Left colon (tissue), 2 donors: ENCODE results near the gene WDR87. TPM values are rescaled to one million over a fixed set of nuclear protein-coding genes. Genes with fewer than 3 reads are reported as not detected.
"Not testable (repeated sequence)": the region's sequence is repeated elsewhere in the genome, so short reads cannot be mapped to it uniquely, and the experiment has no call there.

Experiments used
- ATAC-seq: fragments of 200-7000 bp; cut with Tn5 transposase; one replicate; pipeline ENCODE4 v1.9.1; 2020; ENCODE audit warnings: mild to moderate bottlenecking, moderate library complexity
- DNase-seq, 2 donors: peaks; one replicate each; pipeline ENCODE4 v3.0.0-alpha.2; 2020
- intact Hi-C, 2 donors: fragments of 100-400 bp; cut with DNase I in 1 of 2; cut with micrococcal nuclease in 1 of 2; formaldehyde crosslinking; loops; one replicate each; pipeline versions ENCODE4 v1.11.2 to v1.14.0; 2022; cut with DNase I, micrococcal nuclease
- total RNA-seq, 2 donors: library from RNA; stranded (reverse); fragmentation: NEBNext Ultra II Directional; extraction: Animal tissue kit (Norgen Biotek cat#: 25700); gene quantifications; one replicate each; pipeline ENCODE4 v1.2.1, GENCODE V29; 2021
- donor health status: DM: no; HTN: no; CAD: no.
- donor health status: DM: yes; HTN: yes; CAD: no.

WDR87 gene
- total RNA-seq, 2 donors from 2014 or later: not detected

DNA sequence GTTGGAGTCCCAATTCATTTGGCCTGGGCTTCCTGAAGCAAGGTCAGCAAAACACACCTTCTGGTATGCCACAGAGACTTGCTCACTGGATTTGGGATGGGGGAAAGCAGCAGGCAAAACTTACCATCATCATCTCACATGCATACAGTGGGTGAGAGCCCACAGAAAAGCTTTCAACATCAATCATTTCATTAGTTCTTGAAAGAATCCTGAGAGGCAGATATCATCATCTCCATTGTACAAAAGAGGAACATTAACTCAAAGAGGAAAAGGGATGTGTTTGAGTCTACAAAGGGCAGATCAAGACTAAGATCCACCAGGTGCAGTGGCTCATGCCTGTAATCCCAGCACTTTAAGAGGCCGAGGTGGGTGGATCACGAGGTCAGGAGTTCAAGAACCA, 6.4 kb downstream of the WDR87 start:
- intact Hi-C loops: loop anchor here in 1 of 2 donors (10.0 kb wide), 1 partner anchor 195 kb away; no protein-coding TSS in a partner anchor
- no peak for DNase-seq
- ATAC-seq: no peak

- no peak for ATAC-seq
- intact Hi-C loops: no loop called here
Observed at GRCh38 chr19:37899453-37899852, 6.9 kb downstream of the WDR87 start.

GRCh38 chr19:37896180-37896579, 10.2 kb downstream of the WDR87 start:
- DNase-seq (no peak), ATAC-seq (no peak)
- intact Hi-C loops: no loop called here

More at GRCh38 chr19:37899453-37899852, 6.9 kb downstream of the WDR87 start:
- no peak for DNase-seq

GRCh38 chr19:37893845-37894575, 12.4 kb downstream of the WDR87 start:
- intact Hi-C loops: no loop called here
- ATAC-seq (peak; percentile 74), DNase-seq (no peak)

DNA sequence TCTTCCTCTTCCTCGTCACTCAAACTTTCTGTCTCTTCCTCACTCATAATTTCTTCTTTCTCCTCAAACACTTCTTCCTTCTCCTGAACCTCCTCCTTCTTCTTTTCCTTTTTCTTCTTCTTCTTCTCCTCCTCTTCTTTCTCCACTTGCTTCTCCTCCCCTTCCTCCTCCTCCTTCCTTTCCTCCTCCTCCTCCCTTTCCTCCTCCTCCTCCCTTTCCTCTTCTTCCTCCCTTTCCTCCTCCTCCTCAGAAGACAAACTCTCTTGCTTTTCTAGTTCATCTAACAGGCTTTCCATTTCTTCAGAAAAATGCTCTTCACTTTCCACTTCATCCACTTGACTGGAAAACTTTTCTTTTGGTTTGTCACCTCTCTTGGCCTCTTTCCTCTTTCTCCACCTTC, 19.8 kb downstream of the WDR87 start:
- intact Hi-C loops: no loop called here
- no peak for DNase-seq
- ATAC-seq: no peak

DNA sequence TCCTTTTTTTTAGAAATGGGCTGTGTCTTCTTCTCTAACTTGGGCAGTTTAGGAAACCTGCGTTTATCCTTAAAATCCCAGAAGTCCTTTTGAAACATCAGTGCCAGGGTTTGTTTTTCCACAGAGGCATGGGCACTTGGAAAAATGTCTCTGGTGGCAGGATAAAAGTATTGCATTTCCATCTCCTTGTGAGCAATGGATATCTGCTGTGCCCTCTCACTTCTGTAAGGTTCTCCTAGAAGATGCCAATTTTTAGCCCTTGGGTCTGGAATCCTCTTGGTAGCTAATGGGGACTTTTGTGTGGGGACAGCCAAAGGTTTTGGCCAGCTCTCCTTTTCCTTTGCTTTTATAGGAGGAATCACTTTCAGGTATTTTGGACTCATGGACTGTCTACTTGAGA, 21.0 kb downstream of the WDR87 start:
- ATAC-seq: no peak

DNA sequence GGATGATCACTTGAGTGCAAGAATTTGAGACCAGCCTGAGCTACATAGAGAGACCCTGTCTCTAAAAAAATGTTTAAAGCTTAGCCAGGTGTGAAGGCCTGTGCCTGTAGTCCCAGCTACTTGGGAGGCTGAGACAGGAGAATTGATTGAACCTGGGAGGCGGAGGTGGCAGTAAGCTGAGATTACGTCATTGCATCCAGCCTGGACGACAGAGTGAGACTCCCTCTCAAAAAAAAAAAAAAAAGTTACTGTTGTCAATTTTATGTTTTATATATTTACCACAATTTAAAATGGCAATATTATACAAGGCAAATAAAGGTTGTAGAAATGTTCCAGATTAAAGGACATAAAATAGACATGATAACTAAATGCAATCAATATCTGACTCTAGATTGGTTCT, 29.2 kb downstream of the WDR87 start:
- DNase-seq (no peak), ATAC-seq (no peak)
- intact Hi-C loops: no loop called here

More for the DNA sequence above, 21.0 kb downstream of the WDR87 start:
- intact Hi-C loops: no loop called here
- no peak for DNase-seq

- intact Hi-C loops: no loop called here
- DNase-seq (no peak), ATAC-seq (no peak)
Observed at GRCh38 chr19:37876032-37876431, 30.4 kb downstream of the WDR87 start.

GRCh38 chr19:37874784-37875183, 31.6 kb downstream of the WDR87 start:
- intact Hi-C loops: no loop called here
- DNase-seq (no peak), ATAC-seq (no peak)

DNA sequence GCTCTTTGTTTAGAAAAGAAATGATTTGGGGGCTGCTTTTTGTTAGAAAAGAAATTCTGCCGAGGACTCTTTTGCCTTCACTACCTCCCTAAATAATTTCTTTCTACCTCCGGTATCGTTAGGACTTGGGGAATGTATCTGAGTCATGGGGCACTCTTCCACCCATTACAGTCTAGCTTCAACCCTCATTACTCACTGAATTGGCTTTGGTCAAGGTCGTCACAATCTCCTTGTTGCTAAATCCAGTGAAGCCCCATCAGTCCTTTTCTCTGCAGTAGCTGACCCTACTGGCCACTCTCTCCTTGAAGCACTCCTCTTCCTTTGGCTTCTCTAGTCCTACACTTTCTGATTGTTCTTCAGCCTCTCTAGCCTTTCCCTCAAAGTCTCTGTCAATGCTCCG, 34.0 kb downstream of the WDR87 start:
- intact Hi-C loops: no loop called here
- no peak for ATAC-seq
- no peak for DNase-seq

DNA sequence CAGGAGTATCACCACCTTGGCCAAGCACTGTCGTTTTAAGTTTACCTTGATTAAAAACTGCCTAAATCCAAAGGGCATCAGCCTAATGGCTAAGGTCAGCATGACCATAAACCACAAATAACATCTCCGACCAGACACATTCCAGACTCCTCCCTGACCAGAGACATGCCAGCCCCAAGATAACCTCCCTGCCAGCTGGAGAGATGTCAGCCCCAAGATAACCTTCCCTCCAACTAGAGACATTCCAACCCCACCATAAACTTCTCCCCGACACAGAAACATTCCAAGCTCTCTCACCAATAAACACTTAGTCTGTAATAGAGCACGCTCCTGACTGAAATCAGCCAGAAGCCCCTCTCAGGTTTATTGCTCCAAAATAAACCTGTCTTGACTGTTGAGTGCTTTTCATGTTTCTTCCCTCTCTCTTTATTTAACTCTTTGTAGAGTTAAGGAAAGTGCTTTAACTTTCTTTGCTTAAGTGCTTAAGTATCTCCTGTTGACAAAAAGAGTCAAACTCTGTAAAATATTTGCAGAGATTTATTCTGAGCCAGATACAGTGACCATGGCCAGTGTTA, 36.5 kb downstream of the WDR87 start:
- intact Hi-C loops: no loop called here
- DNase-seq: no peak
- no peak for ATAC-seq

DNA sequence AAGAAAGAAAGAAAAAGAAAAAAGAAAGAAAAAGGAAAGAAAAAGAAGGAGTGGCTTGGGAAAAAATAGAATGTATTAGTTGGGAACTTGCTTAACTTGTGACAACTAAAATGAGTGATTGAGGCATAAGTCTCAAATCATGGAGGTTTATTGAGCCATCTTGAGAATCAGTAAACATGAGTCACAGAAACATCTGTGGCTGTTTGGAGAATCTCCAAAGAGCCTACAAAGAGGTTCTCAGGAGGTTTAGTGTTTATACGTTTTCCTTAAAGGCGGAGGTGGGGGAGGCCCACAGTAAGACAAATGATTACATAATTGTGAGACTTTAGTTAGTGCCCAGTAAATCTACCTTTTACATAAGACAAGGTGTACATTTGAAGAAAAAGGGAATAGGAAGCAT, 38.6 kb downstream of the WDR87 start:
- intact Hi-C loops: no loop called here
- ATAC-seq (no peak), DNase-seq (no peak)

DNA sequence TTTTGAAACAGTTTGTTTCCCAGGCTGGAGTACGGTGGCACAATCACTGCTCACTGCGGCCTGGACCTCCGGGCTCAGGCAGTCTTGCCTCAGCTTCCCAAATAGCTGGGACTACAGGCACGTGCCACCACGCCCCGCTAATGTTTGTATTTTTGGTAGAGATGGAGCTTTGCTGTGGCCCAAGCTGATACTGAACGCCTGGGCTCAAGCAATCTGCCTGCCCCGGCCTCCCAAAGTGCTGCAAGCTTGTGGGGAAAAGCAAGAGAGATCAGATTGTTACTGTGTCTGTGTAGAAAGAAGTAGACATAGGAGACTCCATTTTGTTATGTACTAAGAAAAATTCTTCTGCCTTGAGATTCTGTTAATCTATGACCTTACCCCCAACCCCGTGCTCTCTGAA, 40.5 kb downstream of the WDR87 start:
- ATAC-seq, DNase-seq, intact Hi-C loops: not testable (repeated sequence)

- intact Hi-C loops: no loop called here
- DNase-seq (no peak), ATAC-seq (no peak)
Observed at GRCh38 chr19:37864501-37864900, 41.9 kb downstream of the WDR87 start.

- peak in 1 of 2 donors; percentile 14 for DNase-seq
- ATAC-seq: no peak
- intact Hi-C loops: no loop called here
Observed at GRCh38 chr19:37855098-37855497, 51.3 kb downstream of the WDR87 start.

GRCh38 chr19:37845932-37846331, 60.5 kb downstream of the WDR87 start:
- intact Hi-C loops: no loop called here
- ATAC-seq (no peak), DNase-seq (no peak)

Other genes starting within 250 kb of the WDR87 start
- 1 to 10 TPM; 5.7 to 6.1 TPM for gene ZNF607, start 186.8 kb downstream of the WDR87 start, total RNA-seq
- gene ZNF573, start 127.0 kb downstream of the WDR87 start, total RNA-seq: 1 to 10 TPM; 6.0 to 7.4 TPM
- gene SIPA1L3, start 614 bp upstream of the WDR87 start, total RNA-seq: 100 to 1,000 TPM; 136 to 180 TPM